ENCODE results near the gene INSIG2. TPM values are rescaled to one million over a fixed set of nuclear protein-coding genes. Genes with fewer than 3 reads are reported as not detected.

Gene INSIG2
- total RNA-seq, 2 experiments from 2014 or later = 21.7 to 22.2 TPM

DNA sequence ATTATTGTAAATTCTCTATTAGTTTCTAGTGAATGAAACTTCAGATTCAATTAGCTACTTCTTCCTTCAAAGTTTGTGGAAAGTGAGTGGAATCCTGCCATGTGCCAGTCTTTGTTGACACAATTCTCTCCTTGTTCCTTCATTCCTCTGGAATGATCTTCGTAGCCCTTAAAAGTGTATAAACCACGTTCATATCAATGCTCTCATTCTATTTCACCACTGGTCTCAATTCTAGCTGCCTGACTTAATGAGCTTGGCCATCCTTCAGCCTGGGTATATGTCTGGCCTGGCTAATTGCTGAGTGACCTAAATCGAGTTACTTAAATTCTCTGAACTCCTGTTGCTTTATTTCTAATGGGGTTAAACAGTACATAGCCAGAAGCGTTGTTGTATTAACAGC lies 43.5 kb downstream of the INSIG2 start:
- Mint-ChIP-seq H3K4me3 (no peak overlapping the region), H3K9me3 (ENCODE audit: low read depth) (no peaks in the 10 kb centered on the region), H3K4me1 (peaks cover 8% of the 10 kb centered on the region), H3K27me3 (peaks cover 28% of the 10 kb centered on the region), H3K27ac (no peak overlapping the region), H3K36me3 (no peaks in the 10 kb centered on the region)
- DNase-seq (no peak), ATAC-seq (no peak)
- CTCF ChIA-PET = no interaction called here

DNA sequence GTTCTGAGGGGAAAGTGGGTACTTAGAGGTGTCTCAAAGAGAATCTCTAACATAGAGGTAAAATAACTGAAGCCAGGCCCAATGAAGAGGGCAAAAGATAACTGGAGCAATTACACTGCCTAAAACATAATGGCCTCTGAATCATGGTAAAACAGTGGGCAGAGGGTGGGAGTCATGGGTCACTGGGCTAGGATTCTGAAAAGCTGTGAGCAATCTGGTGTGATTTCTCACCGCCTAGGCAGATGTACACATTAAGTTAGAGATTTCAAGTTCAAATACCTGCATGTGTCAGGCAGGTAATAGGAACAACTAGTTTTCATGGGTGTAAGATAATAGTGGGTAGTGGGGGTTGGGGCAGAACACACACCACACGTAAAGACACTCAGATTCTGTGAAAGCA lies 45.6 kb downstream of the INSIG2 start:
- peaks cover 17% of the 10 kb centered on the region for H3K27me3 Mint-ChIP-seq
- CTCF ChIA-PET = no interaction called here
- H3K36me3 Mint-ChIP-seq = no peaks in the 10 kb centered on the region
- DNase-seq = no peak
- H3K27ac Mint-ChIP-seq = no peak overlapping the region
- peaks cover 8% of the 10 kb centered on the region for H3K4me1 Mint-ChIP-seq
- no peaks in the 10 kb centered on the region for H3K9me3 Mint-ChIP-seq (ENCODE audit: low read depth)
- ATAC-seq = no peak
- H3K4me3 Mint-ChIP-seq = no peak overlapping the region

- no peak for ATAC-seq
- Mint-ChIP-seq H3K27me3 (peaks cover 12% of the 10 kb centered on the region), H3K9me3 (ENCODE audit: low read depth) (no peaks in the 10 kb centered on the region), H3K27ac (no peak overlapping the region), H3K36me3 (no peaks in the 10 kb centered on the region), H3K4me3 (no peak overlapping the region), H3K4me1 (peaks cover 8% of the 10 kb centered on the region)
- DNase-seq = no peak
- CTCF ChIA-PET = no interaction called here
Measured at GRCh38 chr2:118134650-118135049, 46.4 kb downstream of the INSIG2 start.

GRCh38 chr2:118145207-118145606 lies 56.9 kb downstream of the INSIG2 start:
- ATAC-seq = no peak
- Mint-ChIP-seq H3K27ac (no peak overlapping the region), H3K9me3 (ENCODE audit: low read depth) (no peaks in the 10 kb centered on the region), H3K36me3 (no peaks in the 10 kb centered on the region), H3K27me3 (peaks cover 10% of the 10 kb centered on the region), H3K4me3 (no peak overlapping the region), H3K4me1 (peaks cover 3% of the 10 kb centered on the region)
- CTCF ChIA-PET = no interaction called here
- no peak for DNase-seq

GRCh38 chr2:118145806-118146205 lies 57.5 kb downstream of the INSIG2 start:
- Mint-ChIP-seq H3K4me3 (no peak overlapping the region), H3K36me3 (no peaks in the 10 kb centered on the region), H3K27ac (no peak overlapping the region), H3K27me3 (peaks cover 12% of the 10 kb centered on the region), H3K9me3 (ENCODE audit: low read depth) (no peaks in the 10 kb centered on the region), H3K4me1 (peaks cover 3% of the 10 kb centered on the region)
- CTCF ChIA-PET = no interaction called here
- DNase-seq = no peak
- ATAC-seq = no peak

- Mint-ChIP-seq H3K4me1 (peaks cover 3% of the 10 kb centered on the region), H3K36me3 (no peaks in the 10 kb centered on the region), H3K27ac (no peak overlapping the region), H3K27me3 (peaks cover 14% of the 10 kb centered on the region), H3K9me3 (ENCODE audit: low read depth) (no peaks in the 10 kb centered on the region), H3K4me3 (no peak overlapping the region)
- ATAC-seq (no peak), DNase-seq (no peak)
- CTCF ChIA-PET = no interaction called here
Measured at GRCh38 chr2:118146315-118147283, 58.3 kb downstream of the INSIG2 start.

DNA sequence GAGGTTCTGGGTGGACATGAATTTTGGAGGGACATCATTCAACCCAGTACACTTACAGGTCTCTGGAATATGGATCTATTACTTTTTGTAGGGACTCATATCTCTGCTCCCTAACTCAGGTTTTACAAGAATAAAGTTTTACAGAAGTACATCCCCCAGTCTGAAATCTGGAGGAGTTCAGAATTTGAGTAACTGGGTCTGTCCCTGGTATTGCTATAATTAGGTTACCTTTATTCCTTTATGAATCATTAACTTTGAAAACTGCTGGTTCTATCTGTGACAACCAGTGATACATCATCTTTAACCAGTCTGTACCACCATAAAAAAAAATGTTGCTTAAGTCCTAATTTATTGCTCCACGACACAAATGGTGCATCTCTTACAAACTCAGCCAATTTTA lies 59.9 kb downstream of the INSIG2 start:
- H3K9me3 Mint-ChIP-seq (ENCODE audit: low read depth) = no peaks in the 10 kb centered on the region
- peaks cover 14% of the 10 kb centered on the region for H3K27me3 Mint-ChIP-seq
- no peak for ATAC-seq
- no peak for DNase-seq
- peaks cover 3% of the 10 kb centered on the region for H3K4me1 Mint-ChIP-seq
- no peak overlapping the region for H3K4me3 Mint-ChIP-seq
- no peak overlapping the region for H3K27ac Mint-ChIP-seq
- no peaks in the 10 kb centered on the region for H3K36me3 Mint-ChIP-seq
- CTCF ChIA-PET = interaction anchor here (1.2 kb wide), 1 partner anchor 88 kb away, joined by 3 read pairs; no protein-coding TSS in a partner anchor

DNA sequence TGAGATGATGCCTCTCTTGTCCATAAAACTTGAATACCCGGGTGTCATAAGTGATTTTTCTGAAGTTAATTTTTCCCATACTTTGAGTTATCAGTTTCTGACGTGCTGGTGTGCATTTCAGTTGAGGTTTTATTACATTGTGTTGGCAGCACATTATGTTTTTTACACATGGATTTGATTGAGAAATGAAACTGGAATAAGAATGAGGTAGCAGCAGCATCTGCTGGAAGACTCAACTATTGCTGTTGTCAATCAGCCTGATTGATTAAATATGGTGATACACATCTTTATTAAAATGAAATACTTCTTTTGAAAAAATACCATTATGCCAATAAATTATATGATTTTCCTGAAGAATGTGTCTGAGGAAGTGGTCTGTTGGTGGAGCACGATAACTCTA lies 60.5 kb downstream of the INSIG2 start:
- Mint-ChIP-seq H3K27me3 (peaks cover 12% of the 10 kb centered on the region), H3K4me1 (peaks cover 3% of the 10 kb centered on the region), H3K9me3 (ENCODE audit: low read depth) (no peaks in the 10 kb centered on the region), H3K36me3 (no peaks in the 10 kb centered on the region), H3K4me3 (no peak overlapping the region), H3K27ac (no peak overlapping the region)
- DNase-seq = no peak
- ATAC-seq = no peak
- CTCF ChIA-PET = interaction anchor here (1.2 to 2.2 kb wide), 2 partner anchors 88 to 102 kb away, joined by 3 to 9 read pairs; no protein-coding TSS in a partner anchor

DNA sequence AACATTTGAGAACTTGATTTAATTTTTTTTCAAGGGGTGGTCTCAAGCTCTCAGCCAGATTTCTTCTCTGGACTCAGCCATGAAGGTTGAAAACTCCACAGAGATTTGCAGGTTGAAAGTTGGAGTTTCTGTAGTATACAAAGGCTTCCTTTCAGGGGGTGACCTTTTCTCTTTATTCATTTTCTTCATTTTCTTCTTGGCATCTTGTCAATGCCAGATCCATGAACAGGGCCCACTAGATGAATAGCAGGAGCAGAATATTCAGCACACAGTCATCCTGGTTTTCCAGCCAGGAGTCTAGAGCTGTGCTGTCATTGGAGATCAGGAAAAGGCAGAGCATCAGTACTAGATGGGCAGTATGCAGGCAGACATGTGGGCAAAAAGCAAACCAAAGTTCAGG lies 62.0 kb downstream of the INSIG2 start:
- no peak for ATAC-seq
- H3K4me1 Mint-ChIP-seq = peaks cover 3% of the 10 kb centered on the region
- H3K27me3 Mint-ChIP-seq = peaks cover 7% of the 10 kb centered on the region
- H3K4me3 Mint-ChIP-seq = no peak overlapping the region
- no peaks in the 10 kb centered on the region for H3K36me3 Mint-ChIP-seq
- H3K9me3 Mint-ChIP-seq (ENCODE audit: low read depth) = no peaks in the 10 kb centered on the region
- no peak overlapping the region for H3K27ac Mint-ChIP-seq
- no peak for DNase-seq
- CTCF ChIA-PET = interaction anchor here (2.2 kb wide), 1 partner anchor 103 kb away, joined by 9 read pairs; no protein-coding TSS in a partner anchor

GRCh38 chr2:118151831-118152230 lies 63.6 kb downstream of the INSIG2 start:
- CTCF ChIA-PET = no interaction called here

GRCh38 chr2:118153433-118153832 lies 65.2 kb downstream of the INSIG2 start:
- CTCF ChIA-PET = interaction anchor here (0.6 to 1.0 kb wide), 2 partner anchors 16 to 1384 kb away, joined by 3 to 4 read pairs; no protein-coding TSS in a partner anchor

More at GRCh38 chr2:118151831-118152230, 63.6 kb downstream of the INSIG2 start:
- Mint-ChIP-seq H3K9me3 (ENCODE audit: low read depth) (peaks cover 4% of the 10 kb centered on the region), H3K27me3 (peaks cover 13% of the 10 kb centered on the region), H3K4me1 (peaks cover 3% of the 10 kb centered on the region), H3K4me3 (no peak overlapping the region), H3K36me3 (no peaks in the 10 kb centered on the region), H3K27ac (no peak overlapping the region)
- DNase-seq (no peak), ATAC-seq (no peak)

DNA sequence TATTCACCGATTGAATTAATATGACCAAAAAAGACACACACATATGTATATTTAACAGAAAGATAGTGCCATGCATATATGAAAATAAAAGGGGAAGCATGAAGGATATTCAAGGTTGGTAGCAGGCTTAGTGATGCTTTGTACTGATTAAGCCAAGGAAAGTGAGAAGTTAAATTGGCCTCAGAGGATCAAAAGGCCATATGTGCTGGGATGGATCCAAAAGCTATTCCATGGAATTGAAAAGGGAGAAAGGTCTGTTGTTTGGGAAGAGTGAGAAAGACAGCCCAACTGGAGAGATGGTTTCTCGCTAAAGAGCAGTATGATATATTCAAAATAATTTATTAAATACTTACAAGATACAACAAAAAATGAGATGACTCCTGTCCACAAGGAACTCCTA lies 65.9 kb downstream of the INSIG2 start:
- CTCF ChIA-PET = interaction anchor here (1.0 kb wide), 1 partner anchor 15 kb away, joined by 3 read pairs; no protein-coding TSS in a partner anchor
- no peak for ATAC-seq

More at GRCh38 chr2:118153433-118153832, 65.2 kb downstream of the INSIG2 start:
- H3K4me3 Mint-ChIP-seq = no peak overlapping the region
- H3K9me3 Mint-ChIP-seq (ENCODE audit: low read depth) = peaks cover 4% of the 10 kb centered on the region
- peaks cover 3% of the 10 kb centered on the region for H3K4me1 Mint-ChIP-seq
- ATAC-seq (no peak), DNase-seq (no peak)
- peaks cover 19% of the 10 kb centered on the region for H3K27me3 Mint-ChIP-seq
- no peak overlapping the region for H3K27ac Mint-ChIP-seq
- no peaks in the 10 kb centered on the region for H3K36me3 Mint-ChIP-seq

More for the DNA sequence above, 65.9 kb downstream of the INSIG2 start:
- H3K27me3 Mint-ChIP-seq = peaks cover 23% of the 10 kb centered on the region
- no peak overlapping the region for H3K4me3 Mint-ChIP-seq
- no peak overlapping the region for H3K27ac Mint-ChIP-seq
- no peaks in the 10 kb centered on the region for H3K36me3 Mint-ChIP-seq
- H3K4me1 Mint-ChIP-seq = no peaks in the 10 kb centered on the region
- no peak for DNase-seq
- peaks cover 4% of the 10 kb centered on the region for H3K9me3 Mint-ChIP-seq (ENCODE audit: low read depth)

All from activated CD8-positive, alpha-beta memory T cell treated with anti-CD3 and anti-CD28 coated beads, Interleukin-2, amount 10 ng/mL, durations not matched to agents 7 days and 5 days (primary cell).